Measurements from ENCODE around the gene TGM3. TPM values are rescaled to one million over a fixed set of nuclear protein-coding genes. Genes with fewer than 3 reads are reported as not detected.
A peak's percentile ranks its signal among the peaks of the same experiment; 100 is the strongest.

The TGM3 gene
- polyA plus RNA-seq, 12 donors = 0.07 to 0.80 (median 0.21) TPM; not detected in 2

- DNase-seq = no peak
Observed at GRCh38 chr20:2305479-2305878, 9.7 kb downstream of the TGM3 start.

GRCh38 chr20:2305946-2306345 lies 10.1 kb downstream of the TGM3 start:
- DNase-seq = no peak

GRCh38 chr20:2307136-2307535 lies 11.3 kb downstream of the TGM3 start:
- no peak for DNase-seq

GRCh38 chr20:2311329-2311728 lies 15.5 kb downstream of the TGM3 start:
- DNase-seq = no peak

GRCh38 chr20:2312876-2313275 lies 17.1 kb downstream of the TGM3 start:
- DNase-seq = no peak

- no peak for DNase-seq
Observed at GRCh38 chr20:2313316-2313715, 17.5 kb downstream of the TGM3 start.

GRCh38 chr20:2314759-2315439 lies 19.1 kb downstream of the TGM3 start:
- peak; percentile 46 for DNase-seq

- no peak for DNase-seq
Observed at GRCh38 chr20:2315440-2315778, 19.6 kb downstream of the TGM3 start.

- DNase-seq = no peak
Observed at GRCh38 chr20:2316847-2317495, 21.2 kb downstream of the TGM3 start.

- no peak for DNase-seq
Observed at GRCh38 chr20:2320813-2321658, 25.2 kb downstream of the TGM3 start.

GRCh38 chr20:2323051-2323450 lies 27.2 kb downstream of the TGM3 start:
- DNase-seq = no peak

GRCh38 chr20:2326046-2326445 lies 30.2 kb downstream of the TGM3 start:
- no peak for DNase-seq

GRCh38 chr20:2327620-2328555 lies 32.1 kb downstream of the TGM3 start:
- DNase-seq = no peak

GRCh38 chr20:2329286-2329685 lies 33.5 kb downstream of the TGM3 start:
- DNase-seq = no peak

- no peak for DNase-seq
Observed at GRCh38 chr20:2330090-2330695, 34.4 kb downstream of the TGM3 start.

GRCh38 chr20:2331106-2331505 lies 35.3 kb downstream of the TGM3 start:
- no peak for DNase-seq

GRCh38 chr20:2331901-2332565 lies 36.2 kb downstream of the TGM3 start:
- DNase-seq = no peak

- DNase-seq = no peak
Observed at GRCh38 chr20:2332711-2333110, 36.9 kb downstream of the TGM3 start.

- DNase-seq = no peak
Observed at GRCh38 chr20:2333821-2334220, 38.0 kb downstream of the TGM3 start.

- no peak for DNase-seq
Observed at GRCh38 chr20:2335096-2335870, 39.5 kb downstream of the TGM3 start.

Measured in muscle of arm (tissue), 12 donors.